ENCODE measurements around the gene HNRNPA3.

The HNRNPA3 gene

DNA sequence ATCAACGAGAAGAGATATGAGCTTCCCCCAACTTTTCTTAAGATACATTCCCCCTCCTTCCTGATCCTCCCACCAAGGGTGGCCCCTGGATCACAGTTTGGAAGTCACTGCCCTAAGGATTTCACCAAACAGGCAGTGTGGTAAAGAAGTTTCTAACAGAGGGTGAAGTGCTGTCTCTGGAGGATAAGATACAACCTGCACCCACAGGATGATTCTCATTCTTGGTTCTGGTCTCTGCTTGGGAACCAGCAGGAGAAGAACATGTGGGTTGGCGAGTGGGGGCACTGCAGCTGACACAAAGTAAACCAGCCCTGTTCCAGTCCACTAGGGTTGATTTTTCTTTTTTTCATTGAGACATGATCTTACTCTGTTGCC lies 42.6 kb downstream of the HNRNPA3 start:
- no peak for DNase-seq (ENCODE audit: low read depth)
- no peak overlapping the region for H3K4me3 ChIP-seq (ENCODE audit: control insufficient read depth, low read depth, low read length)
- TF ChIP-seq, protein P1, sequence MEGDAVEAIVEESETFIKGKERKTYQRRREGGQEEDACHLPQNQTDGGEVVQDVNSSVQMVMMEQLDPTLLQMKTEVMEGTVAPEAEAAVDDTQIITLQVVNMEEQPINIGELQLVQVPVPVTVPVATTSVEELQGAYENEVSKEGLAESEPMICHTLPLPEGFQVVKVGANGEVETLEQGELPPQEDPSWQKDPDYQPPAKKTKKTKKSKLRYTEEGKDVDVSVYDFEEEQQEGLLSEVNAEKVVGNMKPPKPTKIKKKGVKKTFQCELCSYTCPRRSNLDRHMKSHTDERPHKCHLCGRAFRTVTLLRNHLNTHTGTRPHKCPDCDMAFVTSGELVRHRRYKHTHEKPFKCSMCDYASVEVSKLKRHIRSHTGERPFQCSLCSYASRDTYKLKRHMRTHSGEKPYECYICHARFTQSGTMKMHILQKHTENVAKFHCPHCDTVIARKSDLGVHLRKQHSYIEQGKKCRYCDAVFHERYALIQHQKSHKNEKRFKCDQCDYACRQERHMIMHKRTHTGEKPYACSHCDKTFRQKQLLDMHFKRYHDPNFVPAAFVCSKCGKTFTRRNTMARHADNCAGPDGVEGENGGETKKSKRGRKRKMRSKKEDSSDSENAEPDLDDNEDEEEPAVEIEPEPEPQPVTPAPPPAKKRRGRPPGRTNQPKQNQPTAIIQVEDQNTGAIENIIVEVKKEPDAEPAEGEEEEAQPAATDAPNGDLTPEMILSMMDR (conservative IDR thresholded peaks at IDR 0.05; ENCODE audit: control insufficient read depth, insufficient read depth, low read depth, low read length), result no peak

DNA sequence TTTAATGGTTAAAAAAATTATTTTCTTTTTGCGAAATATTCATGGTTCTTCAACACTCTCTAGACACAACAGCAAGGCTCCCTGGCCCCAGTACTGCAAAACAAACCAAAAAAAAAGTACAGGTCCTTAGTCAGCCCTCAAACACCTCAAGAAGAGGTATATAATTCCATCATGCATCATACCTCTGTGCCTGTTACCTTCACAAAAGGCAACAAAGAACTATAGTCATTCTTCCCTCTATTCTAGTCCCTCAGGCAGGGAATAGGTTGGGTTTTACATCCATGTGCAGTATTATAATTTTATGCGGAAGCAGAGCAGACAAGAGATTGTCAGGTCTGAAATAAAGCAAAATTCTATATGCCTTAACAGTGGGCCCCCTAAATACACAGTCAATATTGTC lies 43.4 kb downstream of the HNRNPA3 start:
- TF ChIP-seq, protein P1 (conservative IDR thresholded peaks at IDR 0.05; ENCODE audit: control insufficient read depth, insufficient read depth, low read depth, low read length), result no peak
- no peak overlapping the region for H3K4me3 ChIP-seq (ENCODE audit: control insufficient read depth, low read depth, low read length)
- DNase-seq (ENCODE audit: low read depth), result no peak

DNA sequence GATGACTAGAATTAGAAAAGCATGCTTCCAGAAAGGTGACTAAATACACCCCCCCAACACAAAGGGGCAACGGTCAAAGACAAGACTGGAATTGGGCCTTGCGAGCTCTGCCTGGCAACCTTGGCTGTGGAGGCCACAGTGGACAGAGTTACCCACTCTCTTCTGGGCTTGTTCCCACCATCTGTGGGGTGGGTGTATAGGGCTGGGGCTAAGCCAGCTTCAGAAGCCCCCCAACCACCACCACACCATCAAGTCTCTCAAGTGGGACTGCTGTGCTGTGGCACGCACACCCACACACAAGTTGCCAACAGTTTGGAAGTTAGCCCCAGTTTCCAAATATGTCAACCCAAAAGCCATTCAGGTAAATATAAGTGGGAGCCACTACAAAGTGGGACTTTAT lies 44.1 kb downstream of the HNRNPA3 start:
- no peak overlapping the region for H3K4me3 ChIP-seq (ENCODE audit: control insufficient read depth, low read depth, low read length)
- TF ChIP-seq, protein P1 (conservative IDR thresholded peaks at IDR 0.05; ENCODE audit: control insufficient read depth, insufficient read depth, low read depth, low read length), result no peak
- DNase-seq (ENCODE audit: low read depth), result no peak

DNA sequence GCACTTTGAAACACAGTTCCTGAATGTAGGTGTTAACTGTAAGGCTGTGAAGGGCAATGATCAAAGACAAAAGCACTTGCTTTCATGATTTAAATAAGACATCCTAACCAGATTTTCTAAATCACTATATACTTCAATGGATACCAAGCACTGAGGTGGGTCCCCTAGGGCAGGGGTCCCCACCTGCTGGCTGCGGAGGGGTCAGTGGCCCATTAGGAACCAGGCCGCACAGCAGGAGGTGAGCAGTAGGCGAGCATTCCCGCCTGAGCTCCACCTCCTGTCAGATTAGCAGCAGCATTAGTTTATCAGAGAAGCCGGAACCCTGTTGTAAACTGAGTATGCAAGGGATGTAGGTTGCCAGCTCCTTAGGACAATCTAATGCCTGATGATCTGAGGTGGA lies 44.9 kb downstream of the HNRNPA3 start:
- TF ChIP-seq, protein P1 (conservative IDR thresholded peaks at IDR 0.05; ENCODE audit: control insufficient read depth, insufficient read depth, low read depth, low read length), result no peak
- no peak overlapping the region for H3K4me3 ChIP-seq (ENCODE audit: control insufficient read depth, low read depth, low read length)
- DNase-seq (ENCODE audit: low read depth), result no peak

DNA sequence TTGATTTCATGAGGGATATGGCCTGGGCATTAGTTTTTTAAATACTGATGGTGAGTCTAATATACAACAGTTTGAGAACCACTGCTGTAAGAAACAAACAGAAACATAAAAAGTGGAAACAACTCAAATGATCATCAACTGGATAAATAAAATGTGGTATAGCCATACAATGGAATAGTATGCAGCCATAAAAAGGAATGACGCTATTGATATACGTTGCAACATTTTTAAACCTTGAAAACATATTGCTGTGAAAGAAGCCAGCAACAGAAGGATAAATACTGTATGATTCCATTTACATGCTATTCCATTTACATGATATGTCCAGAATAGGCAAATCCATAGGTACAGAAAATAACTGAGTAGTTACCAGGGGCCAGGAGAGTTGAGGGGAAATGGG lies 45.5 kb downstream of the HNRNPA3 start:
- DNase-seq (ENCODE audit: low read depth), result no peak
- TF ChIP-seq, protein P1 (conservative IDR thresholded peaks at IDR 0.05; ENCODE audit: control insufficient read depth, insufficient read depth, low read depth, low read length), result no peak
- H3K4me3 ChIP-seq (ENCODE audit: control insufficient read depth, low read depth, low read length), result no peak overlapping the region

DNA sequence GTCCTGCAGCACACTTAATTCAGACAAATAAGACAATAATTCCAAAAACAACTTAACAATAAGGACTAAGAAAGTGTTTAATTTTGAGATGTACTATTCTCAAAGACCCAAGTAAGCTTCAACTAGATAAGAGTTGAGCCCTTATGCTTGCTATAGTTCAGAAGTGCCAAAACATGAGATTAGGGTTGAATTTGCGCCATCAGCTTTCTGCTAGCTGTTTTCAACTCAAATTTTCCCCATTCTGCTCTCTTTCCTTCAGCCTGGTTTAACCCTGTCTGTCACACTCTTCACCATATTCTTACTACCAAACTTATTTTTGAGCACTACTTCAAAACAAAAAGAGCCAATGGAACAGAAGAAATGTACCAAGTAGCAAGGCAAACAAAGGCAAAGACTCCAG lies 47.8 kb downstream of the HNRNPA3 start:
- H3K4me3 ChIP-seq (ENCODE audit: control insufficient read depth, low read depth, low read length), result no peak overlapping the region
- no peak for DNase-seq (ENCODE audit: low read depth)
- TF ChIP-seq, protein P1 (conservative IDR thresholded peaks at IDR 0.05; ENCODE audit: control insufficient read depth, insufficient read depth, low read depth, low read length), result no peak
